Left ventricle myocardium inferior (tissue), 1 donor: ENCODE data around the gene ARHGAP42. TPM values are rescaled to one million over a fixed set of nuclear protein-coding genes. Genes with fewer than 3 reads are reported as not detected.

Source experiments
- DNase-seq: peaks from one replicate; pipeline ENCODE4 v3.0.0-alpha.2; 2020
- H3K27ac ChIP-seq: fragments of 200-600 bp; replicated peaks from 2 replicates; pipeline ENCODE4 v1.8.0; 2021
- H3K27me3 ChIP-seq: fragments of 200-600 bp; 2 replicates; pipeline ENCODE4 v1.8.0; 2021; ENCODE audit warnings: low read depth
- H3K36me3 ChIP-seq: fragments of 200-600 bp; 2 replicates; pipeline ENCODE4 v1.8.0; 2021
- H3K4me1 ChIP-seq: fragments of 200-600 bp; 2 replicates; pipeline ENCODE4 v1.8.0; 2021
- H3K4me3 ChIP-seq: fragments of 200-600 bp; 2 replicates; pipeline ENCODE4 v1.8.0; 2021; ENCODE audit warnings: mild to moderate bottlenecking, moderate library complexity
- H3K9me3 ChIP-seq: fragments of 200-600 bp; replicated peaks from 2 replicates; pipeline ENCODE4 v1.8.0; 2021
- intact Hi-C: fragments of 100-400 bp; cut with micrococcal nuclease; formaldehyde crosslinking; loops from one replicate; pipeline ENCODE4 v1.11.0; 2022
- total RNA-seq: library from RNA; stranded (reverse); fragmentation: NEBNext Ultra II Directional; extraction: Animal tissue kit (Norgen Biotek cat#: 25700); gene quantifications from one replicate; pipeline ENCODE4 v1.2.1, GENCODE V29; 2021
- TF ChIP-seq, protein P1 (sequence below): fragments of 200-600 bp; IDR thresholded peaks from 2 replicates; pipeline ENCODE4 v1.8.0; 2021; ENCODE audit warnings: antibody characterized with exemption, mild to moderate bottlenecking, borderline replicate concordance
- donor health status: DM: no; HTN: yes; CAD: no; lungs with severe emphysema.

Gene ARHGAP42
- total RNA-seq, 1 donor from 2014 or later: 11.1 TPM

DNA sequence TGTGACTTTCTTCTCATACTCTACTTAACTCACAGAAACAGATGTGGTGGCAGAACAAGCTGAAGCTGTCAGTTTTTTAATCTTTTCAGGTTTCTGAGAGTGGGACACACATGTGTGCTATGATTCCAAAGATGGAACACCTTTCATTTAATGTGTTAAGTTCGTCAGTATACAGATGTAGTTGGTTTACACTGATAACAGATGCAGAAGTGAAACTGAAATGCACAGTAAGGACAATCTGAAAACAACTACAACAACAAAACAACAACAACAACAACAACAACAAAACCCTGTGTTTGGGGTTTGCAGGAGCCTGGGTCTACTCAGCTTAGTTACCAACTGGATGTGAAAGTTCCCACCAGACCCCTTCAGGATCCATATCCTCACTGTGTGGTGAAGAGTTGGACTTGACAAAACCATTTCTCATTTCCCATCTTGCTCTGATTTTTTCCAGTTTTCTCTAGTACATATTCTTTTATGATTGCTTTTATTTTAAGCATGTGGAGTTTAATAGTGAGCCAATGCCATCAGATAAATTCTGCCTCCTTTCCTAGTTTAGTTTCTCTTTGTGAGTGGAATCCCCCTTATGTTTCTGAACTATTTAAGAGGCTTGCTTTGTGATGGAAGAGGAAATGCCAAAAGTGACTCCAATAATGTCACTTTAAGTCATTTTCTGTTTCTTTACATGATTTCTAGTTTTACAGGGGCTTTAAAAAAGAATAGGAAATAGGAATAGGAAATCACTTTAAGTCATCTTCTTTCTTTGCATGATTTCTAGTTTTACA lies 47.8 kb downstream of the ARHGAP42 start:
- Histone ChIP-seq H3K4me3 (no peak overlapping the region), H3K27me3 (no peaks in the 10 kb centered on the region), H3K4me1 (peaks cover 50% of the 10 kb centered on the region), H3K9me3 (peaks cover 8% of the 10 kb centered on the region), H3K36me3 (no peaks in the 10 kb centered on the region), H3K27ac (peak overlapping the region; percentile 18)
- TF ChIP-seq, protein P1, sequence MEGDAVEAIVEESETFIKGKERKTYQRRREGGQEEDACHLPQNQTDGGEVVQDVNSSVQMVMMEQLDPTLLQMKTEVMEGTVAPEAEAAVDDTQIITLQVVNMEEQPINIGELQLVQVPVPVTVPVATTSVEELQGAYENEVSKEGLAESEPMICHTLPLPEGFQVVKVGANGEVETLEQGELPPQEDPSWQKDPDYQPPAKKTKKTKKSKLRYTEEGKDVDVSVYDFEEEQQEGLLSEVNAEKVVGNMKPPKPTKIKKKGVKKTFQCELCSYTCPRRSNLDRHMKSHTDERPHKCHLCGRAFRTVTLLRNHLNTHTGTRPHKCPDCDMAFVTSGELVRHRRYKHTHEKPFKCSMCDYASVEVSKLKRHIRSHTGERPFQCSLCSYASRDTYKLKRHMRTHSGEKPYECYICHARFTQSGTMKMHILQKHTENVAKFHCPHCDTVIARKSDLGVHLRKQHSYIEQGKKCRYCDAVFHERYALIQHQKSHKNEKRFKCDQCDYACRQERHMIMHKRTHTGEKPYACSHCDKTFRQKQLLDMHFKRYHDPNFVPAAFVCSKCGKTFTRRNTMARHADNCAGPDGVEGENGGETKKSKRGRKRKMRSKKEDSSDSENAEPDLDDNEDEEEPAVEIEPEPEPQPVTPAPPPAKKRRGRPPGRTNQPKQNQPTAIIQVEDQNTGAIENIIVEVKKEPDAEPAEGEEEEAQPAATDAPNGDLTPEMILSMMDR: no peak
- intact Hi-C loops: no loop called here
- no peak for DNase-seq

DNA sequence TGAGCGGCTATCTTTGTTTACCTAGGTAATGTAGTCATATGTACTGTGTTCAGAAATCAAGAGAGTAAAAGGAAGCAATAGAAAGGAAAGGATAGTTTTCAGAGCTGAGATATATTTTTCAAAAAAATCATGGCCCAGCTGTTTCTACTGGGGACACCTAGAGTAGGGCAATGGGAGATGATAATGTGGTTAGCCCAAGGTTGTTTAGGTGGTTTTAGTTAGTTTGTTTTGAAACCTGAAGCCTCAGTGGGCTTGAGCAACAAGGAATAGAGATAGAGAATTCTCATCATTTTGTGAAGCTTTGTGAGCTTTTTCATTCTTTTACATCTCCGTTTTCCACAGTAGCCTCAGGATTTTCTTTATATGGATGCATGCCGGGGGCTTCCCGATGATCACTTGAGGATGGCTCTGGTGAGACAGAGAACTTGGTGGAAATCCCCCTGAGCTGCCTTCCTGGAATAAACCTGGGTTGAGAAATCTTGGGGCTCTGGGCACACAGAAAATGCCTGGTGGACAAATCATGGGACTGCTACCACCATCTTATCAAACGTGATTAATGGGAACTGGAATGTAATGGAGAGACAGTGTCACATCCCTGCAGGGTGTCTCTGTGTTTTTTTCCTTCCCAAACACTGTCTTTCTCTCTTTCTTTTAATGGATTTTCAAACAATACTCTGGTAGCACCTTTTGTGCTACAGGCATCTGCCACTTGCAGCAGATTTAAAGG lies 49.0 kb downstream of the ARHGAP42 start:
- Histone ChIP-seq H3K4me3 (no peak overlapping the region), H3K27me3 (no peaks in the 10 kb centered on the region), H3K27ac (no peak overlapping the region), H3K4me1 (peaks cover 50% of the 10 kb centered on the region), H3K36me3 (no peaks in the 10 kb centered on the region), H3K9me3 (peaks cover 8% of the 10 kb centered on the region)
- intact Hi-C loops: no loop called here
- TF ChIP-seq, protein P1: no peak
- no peak for DNase-seq

DNA sequence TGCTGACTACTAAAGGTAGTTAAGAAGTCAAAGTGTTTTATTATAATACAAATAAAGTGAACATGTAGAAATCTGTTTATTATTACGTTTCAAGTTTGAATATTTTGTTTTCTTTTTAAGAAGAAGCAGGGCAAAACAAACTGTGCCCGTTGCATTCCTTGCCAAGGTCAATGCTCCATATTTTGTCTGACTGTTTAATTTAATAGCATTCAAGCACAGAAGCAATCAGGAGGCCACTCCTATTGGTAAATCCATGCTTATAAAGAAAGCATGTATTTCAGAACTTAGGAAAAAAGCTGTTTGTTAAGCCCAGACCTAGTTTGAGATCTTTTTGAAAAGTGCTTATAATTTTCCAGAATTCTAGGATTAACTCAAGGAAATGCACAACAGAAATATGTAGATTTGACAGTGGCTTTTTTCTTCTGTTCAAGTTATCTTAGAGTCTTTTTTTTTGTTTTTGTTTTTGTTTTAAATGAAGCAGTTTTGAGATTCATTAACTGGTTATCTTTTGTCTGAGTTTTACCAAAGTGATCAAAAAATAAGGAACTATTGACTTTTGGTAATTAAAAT lies 51.7 kb downstream of the ARHGAP42 start:
- H3K9me3 ChIP-seq: peaks cover 8% of the 10 kb centered on the region
- peaks cover 47% of the 10 kb centered on the region for H3K4me1 ChIP-seq
- intact Hi-C loops: no loop called here
- no peak for DNase-seq
- no peak overlapping the region for H3K4me3 ChIP-seq
- no peaks in the 10 kb centered on the region for H3K27me3 ChIP-seq
- peak overlapping the region; percentile 72 for H3K27ac ChIP-seq
- no peaks in the 10 kb centered on the region for H3K36me3 ChIP-seq
- TF ChIP-seq, protein P1: no peak

DNA sequence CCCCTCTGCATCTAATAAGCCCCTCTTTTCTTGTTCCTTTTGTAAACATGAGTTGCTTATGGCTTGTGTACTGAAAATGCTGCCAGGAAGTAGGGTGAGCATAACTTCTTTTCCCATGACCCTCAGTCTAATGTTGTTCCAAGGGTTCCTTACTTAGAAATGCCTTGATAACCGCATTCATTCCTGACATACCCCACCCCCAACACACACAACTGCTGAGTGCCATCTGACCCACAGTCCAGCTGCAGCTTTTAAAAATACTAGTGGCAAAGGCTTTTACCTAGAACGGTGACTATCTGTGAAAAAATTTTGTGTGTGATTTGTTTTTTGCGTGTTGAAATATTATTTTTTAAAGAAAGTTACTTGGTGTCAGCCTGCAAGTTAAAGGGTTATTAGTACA lies 52.6 kb downstream of the ARHGAP42 start:
- DNase-seq: no peak
- Histone ChIP-seq H3K27ac (peak overlapping the region; percentile 72), H3K4me1 (peaks cover 47% of the 10 kb centered on the region), H3K4me3 (no peak overlapping the region), H3K27me3 (no peaks in the 10 kb centered on the region), H3K36me3 (no peaks in the 10 kb centered on the region), H3K9me3 (peaks cover 2% of the 10 kb centered on the region)
- TF ChIP-seq, protein P1: no peak
- intact Hi-C loops: no loop called here

DNA sequence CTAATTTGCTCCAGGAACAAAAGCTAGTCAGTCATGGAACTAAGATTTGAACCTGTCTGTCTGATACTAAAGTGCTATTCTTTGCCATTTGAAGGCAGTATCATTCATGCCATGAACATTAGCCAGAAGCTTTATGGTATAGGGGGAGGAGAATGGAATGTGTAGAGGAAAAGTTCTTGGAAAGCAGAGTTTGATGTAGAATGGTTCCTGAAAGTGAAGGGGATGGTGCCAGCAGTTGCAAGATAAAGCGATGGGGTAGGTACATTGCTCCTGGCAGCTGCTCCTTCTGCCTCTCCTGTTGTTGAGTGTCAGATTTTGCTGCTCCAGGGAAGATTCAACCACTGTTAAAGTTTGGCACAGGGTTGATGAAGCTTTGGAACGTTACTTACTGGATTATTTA lies 53.4 kb downstream of the ARHGAP42 start:
- no peaks in the 10 kb centered on the region for H3K9me3 ChIP-seq
- peaks cover 47% of the 10 kb centered on the region for H3K4me1 ChIP-seq
- no peaks in the 10 kb centered on the region for H3K27me3 ChIP-seq
- H3K27ac ChIP-seq: peak overlapping the region; percentile 72
- TF ChIP-seq, protein P1: no peak
- intact Hi-C loops: no loop called here
- H3K4me3 ChIP-seq: no peak overlapping the region
- no peaks in the 10 kb centered on the region for H3K36me3 ChIP-seq
- no peak for DNase-seq
